GM12878 (cell line): Measurements from ENCODE around the gene FAM120A.

Source experiments
- HDAC2 ChIP-seq: fragments of 200-600 bp; sonication (generic); IDR thresholded peaks from 2 replicates; pipeline ENCODE4 v1.6.1; 2017
- NR2C2 ChIP-seq: IDR thresholded peaks from 2 replicates; pipeline ENCODE4 v1.6.1; 2011; ENCODE audit warnings: borderline replicate concordance, low read depth; ENCODE audit not compliant: control insufficient read depth, insufficient read length
- TF ChIP-seq, protein P1 (sequence below): fragments of 450-650 bp; IDR thresholded peaks from 2 replicates; pipeline ENCODE4 v1.6.1; 2018; ENCODE audit warnings: mild to moderate bottlenecking, low read depth, moderate library complexity; ENCODE audit not compliant: partially characterized antibody
- TF ChIP-seq, protein P2 (sequence below), 3 experiments: IDR thresholded peaks in 2 of 3; conservative IDR thresholded peaks in 1 of 3; 2 replicates each; pipeline ENCODE4 v1.5.1; 2011; ENCODE audit warnings: low read depth in 3 of 3, low read length in 3 of 3, mild to moderate bottlenecking in 3 of 3, control low read depth in 2 of 3, moderate library complexity in 2 of 3, inconsistent platforms in 1 of 3, mixed read lengths in 1 of 3; ENCODE audit not compliant: control insufficient read depth in 2 of 3, insufficient read depth in 1 of 3; ENCODE audit errors: extremely low read depth in 1 of 3

DNA sequence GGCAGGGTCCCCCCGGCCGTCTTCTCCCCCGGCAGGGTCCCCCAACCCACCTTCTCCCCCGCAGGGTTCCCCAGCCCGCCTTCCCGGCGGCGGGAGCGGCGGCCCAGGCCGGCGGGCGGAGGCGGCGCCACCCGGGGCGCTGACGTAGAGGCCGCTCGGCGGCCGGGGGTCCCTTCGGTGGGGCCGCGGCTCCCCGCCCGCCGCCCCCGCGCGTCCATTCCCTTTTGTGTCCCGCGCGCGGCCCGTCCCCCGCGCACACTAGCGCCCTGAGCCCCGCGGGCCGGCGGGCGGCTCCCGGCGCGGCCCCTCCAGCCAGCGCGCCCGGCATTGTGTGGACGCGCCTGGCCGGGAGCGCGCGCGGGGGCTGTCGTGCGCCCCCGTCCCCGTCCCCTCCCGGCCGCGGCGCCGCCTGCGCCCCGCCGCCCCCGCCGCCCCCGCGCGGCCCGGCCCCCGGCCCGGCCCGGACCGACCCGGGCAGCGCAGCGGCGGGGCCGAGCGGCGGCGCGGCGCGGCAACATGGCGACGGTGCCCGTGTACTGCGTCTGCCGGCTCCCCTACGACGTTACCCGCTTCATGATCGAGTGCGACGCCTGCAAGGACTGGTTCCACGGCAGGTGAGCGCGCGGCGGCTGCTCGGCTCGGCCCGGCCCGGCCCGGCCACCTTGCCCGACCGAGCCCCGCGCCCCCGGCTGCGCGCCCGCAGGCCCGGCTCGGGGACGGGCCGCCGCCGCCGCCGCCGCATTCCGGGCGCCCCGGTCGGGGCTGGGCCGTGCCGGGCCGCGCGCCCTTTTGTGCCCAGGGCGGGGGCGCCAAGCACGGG, 125.0 kb downstream of the FAM120A start, which contains the start of gene PHF2:
- TF ChIP-seq, protein P1, sequence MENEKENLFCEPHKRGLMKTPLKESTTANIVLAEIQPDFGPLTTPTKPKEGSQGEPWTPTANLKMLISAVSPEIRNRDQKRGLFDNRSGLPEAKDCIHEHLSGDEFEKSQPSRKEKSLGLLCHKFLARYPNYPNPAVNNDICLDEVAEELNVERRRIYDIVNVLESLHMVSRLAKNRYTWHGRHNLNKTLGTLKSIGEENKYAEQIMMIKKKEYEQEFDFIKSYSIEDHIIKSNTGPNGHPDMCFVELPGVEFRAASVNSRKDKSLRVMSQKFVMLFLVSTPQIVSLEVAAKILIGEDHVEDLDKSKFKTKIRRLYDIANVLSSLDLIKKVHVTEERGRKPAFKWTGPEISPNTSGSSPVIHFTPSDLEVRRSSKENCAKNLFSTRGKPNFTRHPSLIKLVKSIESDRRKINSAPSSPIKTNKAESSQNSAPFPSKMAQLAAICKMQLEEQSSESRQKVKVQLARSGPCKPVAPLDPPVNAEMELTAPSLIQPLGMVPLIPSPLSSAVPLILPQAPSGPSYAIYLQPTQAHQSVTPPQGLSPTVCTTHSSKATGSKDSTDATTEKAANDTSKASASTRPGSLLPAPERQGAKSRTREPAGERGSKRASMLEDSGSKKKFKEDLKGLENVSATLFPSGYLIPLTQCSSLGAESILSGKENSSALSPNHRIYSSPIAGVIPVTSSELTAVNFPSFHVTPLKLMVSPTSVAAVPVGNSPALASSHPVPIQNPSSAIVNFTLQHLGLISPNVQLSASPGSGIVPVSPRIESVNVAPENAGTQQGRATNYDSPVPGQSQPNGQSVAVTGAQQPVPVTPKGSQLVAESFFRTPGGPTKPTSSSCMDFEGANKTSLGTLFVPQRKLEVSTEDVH = no peak
- TF ChIP-seq, protein P2, sequence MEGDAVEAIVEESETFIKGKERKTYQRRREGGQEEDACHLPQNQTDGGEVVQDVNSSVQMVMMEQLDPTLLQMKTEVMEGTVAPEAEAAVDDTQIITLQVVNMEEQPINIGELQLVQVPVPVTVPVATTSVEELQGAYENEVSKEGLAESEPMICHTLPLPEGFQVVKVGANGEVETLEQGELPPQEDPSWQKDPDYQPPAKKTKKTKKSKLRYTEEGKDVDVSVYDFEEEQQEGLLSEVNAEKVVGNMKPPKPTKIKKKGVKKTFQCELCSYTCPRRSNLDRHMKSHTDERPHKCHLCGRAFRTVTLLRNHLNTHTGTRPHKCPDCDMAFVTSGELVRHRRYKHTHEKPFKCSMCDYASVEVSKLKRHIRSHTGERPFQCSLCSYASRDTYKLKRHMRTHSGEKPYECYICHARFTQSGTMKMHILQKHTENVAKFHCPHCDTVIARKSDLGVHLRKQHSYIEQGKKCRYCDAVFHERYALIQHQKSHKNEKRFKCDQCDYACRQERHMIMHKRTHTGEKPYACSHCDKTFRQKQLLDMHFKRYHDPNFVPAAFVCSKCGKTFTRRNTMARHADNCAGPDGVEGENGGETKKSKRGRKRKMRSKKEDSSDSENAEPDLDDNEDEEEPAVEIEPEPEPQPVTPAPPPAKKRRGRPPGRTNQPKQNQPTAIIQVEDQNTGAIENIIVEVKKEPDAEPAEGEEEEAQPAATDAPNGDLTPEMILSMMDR (IDR thresholded peaks at IDR 0.05 in 2 of 3, conservative IDR thresholded peaks at IDR 0.05 in 1 of 3; ENCODE audit: control insufficient read depth in 2 of 3, extremely low read depth in 1 of 3, insufficient read depth in 1 of 3, low read depth in 3 of 3, low read length in 3 of 3) = no peak
- TF ChIP-seq HDAC2 = no peak
- TF ChIP-seq NR2C2 = no peak
